Stimulated activated effector memory CD8-positive, alpha-beta T cell treated with anti-CD3 and anti-CD28 coated beads, Interleukin-12 subunit alpha, Interleukin-12 subunit beta, amount 100 ng/mL, for 72 hours (primary cell): ENCODE results near the gene PHF8.

Source experiments
- ATAC-seq: fragments of 150-1000 bp; cut with Tn5 transposase; 2 replicates; pipeline ENCODE4 v1.10.0; 2021
- DNase-seq, 2 donors: peaks; one replicate each; pipeline ENCODE4 v3.0.0; 2021 to 2022; ENCODE audit warnings: low spot score in 2 of 2
- H3K27ac Mint-ChIP-seq: one replicate; pipeline ENCODE4 v1.8.0; 2022; ENCODE audit warnings: mild to moderate bottlenecking, mixed read lengths
- H3K36me3 Mint-ChIP-seq: one replicate; pipeline ENCODE4 v1.8.0; 2022; ENCODE audit warnings: mild to moderate bottlenecking, mixed read lengths
- H3K4me1 Mint-ChIP-seq: one replicate; pipeline ENCODE4 v1.8.0; 2022; ENCODE audit warnings: mixed read lengths
- H3K4me3 Mint-ChIP-seq: one replicate; pipeline ENCODE4 v1.8.0; 2022; ENCODE audit warnings: mild to moderate bottlenecking, mixed read lengths
- H3K9me3 Mint-ChIP-seq: one replicate; pipeline ENCODE4 v1.8.0; 2022; ENCODE audit warnings: mixed read lengths

Gene PHF8

DNA sequence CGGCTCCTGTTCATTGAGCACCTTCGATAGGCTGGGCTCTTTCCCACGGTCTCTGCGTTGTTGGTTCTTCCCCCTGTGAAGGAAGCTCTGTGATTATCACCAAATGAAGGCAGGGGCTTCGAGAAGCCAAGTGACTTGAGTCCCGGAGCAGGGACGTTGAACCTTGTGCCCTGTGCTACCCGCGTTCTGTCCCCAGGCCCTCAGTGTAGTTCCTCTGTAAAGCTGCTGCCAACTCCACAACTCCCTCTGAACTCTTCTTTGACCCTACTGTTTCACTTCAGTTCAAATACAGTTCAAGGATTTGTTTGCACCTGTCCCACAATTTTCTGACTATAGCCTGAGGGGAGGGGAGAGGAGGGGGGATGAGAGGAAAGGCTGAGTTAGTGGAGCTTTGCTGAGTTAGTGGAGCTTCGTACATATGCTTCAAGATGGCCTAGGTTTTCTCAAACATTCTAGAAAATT lies 635 bp upstream of the PHF8 start:
- Mint-ChIP-seq H3K27ac (peak overlapping the region; percentile 98), H3K9me3 (no peaks in the 10 kb centered on the region), H3K36me3 (peaks cover 44% of the 10 kb centered on the region), H3K4me3 (peak overlapping the region; percentile 85), H3K4me1 (peaks cover 5% of the 10 kb centered on the region)
- ATAC-seq = no peak
- no peak for DNase-seq

DNA sequence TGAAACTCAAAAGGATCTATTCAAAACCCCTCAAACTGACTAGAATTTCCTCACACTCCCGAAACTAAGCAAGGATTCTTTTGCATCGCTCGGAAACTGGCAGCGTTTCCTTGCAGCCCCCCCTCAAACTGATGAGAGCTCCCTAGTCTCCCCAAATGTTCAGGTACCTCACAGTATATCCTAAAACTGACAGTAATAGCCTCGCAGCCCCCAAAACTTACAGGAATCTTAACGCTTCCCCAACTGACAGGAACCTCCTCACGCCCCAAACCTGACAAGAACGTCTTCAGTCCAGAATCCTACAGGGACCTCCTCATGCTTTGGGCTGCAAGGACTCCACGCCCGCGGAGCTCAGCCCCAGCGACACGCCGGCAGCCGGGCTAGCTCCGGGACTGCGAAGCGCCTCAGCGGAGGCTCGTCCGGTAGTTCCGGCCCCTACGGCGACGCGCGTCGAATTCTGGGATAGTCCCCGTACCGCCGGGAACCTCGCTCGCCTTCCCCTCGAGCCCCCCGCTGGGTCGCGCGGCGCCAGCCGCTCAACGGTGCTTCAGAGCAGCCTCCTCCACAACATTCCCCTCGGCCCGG lies 640 bp downstream of the PHF8 start:
- Mint-ChIP-seq H3K9me3 (no peaks in the 10 kb centered on the region), H3K4me3 (peak overlapping the region; percentile 85), H3K36me3 (peaks cover 57% of the 10 kb centered on the region), H3K4me1 (peaks cover 5% of the 10 kb centered on the region), H3K27ac (peak overlapping the region; percentile 98)
- ATAC-seq (peak; percentile 47), DNase-seq (no peak)

- ATAC-seq (no peak), DNase-seq (peak in 1 of 2 donors; percentile 49)
- Mint-ChIP-seq H3K4me1 (peaks cover 5% of the 10 kb centered on the region), H3K9me3 (no peaks in the 10 kb centered on the region), H3K27ac (peak overlapping the region; percentile 98), H3K36me3 (peaks cover 63% of the 10 kb centered on the region), H3K4me3 (peak overlapping the region; percentile 85)
Observed at GRCh38 chrX:54043056-54043455, 1.2 kb downstream of the PHF8 start.

DNA sequence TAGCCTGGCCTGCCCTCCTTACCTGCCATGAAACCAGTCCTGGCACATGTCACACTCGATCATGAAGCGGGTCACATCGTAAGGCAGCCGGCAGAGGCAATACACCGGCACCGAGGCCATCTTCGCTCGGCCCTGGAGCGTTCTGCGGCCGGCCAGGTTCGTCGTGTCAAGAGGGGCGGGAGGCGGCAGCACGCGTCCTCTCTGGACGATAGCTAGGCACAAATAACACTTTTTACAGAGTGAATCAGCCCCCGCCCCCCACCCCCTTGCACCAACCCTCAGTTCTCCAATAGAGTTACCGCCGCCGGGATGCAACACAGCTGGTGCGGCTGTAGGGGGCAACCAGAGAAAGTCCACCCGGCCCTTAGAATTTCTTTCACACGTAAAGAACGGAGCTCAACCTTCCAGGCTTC lies 1.7 kb downstream of the PHF8 start:
- Mint-ChIP-seq H3K4me1 (peaks cover 5% of the 10 kb centered on the region), H3K4me3 (peak overlapping the region; percentile 85), H3K36me3 (peaks cover 67% of the 10 kb centered on the region), H3K9me3 (no peaks in the 10 kb centered on the region), H3K27ac (peak overlapping the region; percentile 98)
- ATAC-seq (no peak), DNase-seq (peak; percentile 3 to 54)

DNA sequence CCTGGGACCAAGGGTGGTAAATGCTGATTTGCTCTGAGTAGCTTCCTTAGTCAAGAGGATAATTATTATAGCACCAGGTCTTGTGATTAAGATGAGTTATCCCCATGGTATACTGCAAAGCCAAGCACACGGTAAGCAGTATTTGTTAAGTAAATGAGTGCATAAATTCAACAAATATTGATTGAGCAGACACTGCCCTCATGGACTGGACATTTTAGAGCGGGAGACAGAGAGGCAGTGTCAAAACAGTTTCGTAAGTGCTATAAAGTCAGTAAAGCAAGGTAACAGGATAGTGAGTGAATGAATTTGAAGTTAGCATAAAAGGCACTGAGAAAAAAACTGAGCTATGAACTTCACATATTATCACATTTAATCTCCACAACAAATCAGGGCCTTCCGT lies 13.9 kb downstream of the PHF8 start:
- no peak for ATAC-seq
- H3K4me1 Mint-ChIP-seq = peaks cover 28% of the 10 kb centered on the region

DNA sequence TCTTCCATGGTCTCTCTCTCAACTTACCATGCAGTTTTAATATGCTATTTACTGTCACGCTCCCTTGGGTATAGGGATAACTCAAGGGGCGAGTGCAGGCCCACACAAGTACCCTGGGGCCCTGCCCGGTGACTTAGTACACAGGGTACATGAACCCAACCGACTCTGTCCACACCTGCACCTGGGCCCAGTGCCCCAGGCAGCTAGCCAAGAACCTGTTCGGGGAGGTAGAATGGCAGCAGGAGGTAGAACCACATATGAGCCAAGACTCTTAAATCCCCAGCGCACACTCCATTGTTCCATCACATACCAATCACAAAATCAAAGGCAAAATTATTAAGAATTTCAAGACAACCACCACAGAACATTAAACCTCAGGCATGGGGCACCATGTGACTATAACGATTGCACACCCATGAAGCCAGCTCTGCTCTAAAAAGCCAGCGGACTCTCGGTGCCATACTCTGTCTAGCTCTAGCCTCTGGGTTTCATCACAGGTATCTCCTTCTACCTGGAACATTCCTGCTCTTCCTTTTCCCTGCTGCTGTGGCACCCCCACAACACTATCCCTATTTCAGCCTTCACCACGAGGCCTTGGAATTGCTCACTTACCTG lies 14.6 kb downstream of the PHF8 start:
- H3K27ac Mint-ChIP-seq = peak overlapping the region; percentile 66
- peaks cover 30% of the 10 kb centered on the region for H3K4me1 Mint-ChIP-seq
- DNase-seq (no peak), ATAC-seq (no peak)
- H3K4me3 Mint-ChIP-seq = no peak overlapping the region
- H3K9me3 Mint-ChIP-seq = no peaks in the 10 kb centered on the region
- H3K36me3 Mint-ChIP-seq = peaks cover 87% of the 10 kb centered on the region

More for the DNA sequence above, 13.9 kb downstream of the PHF8 start:
- H3K36me3 Mint-ChIP-seq = peaks cover 90% of the 10 kb centered on the region
- no peak overlapping the region for H3K4me3 Mint-ChIP-seq
- no peak for DNase-seq
- no peaks in the 10 kb centered on the region for H3K9me3 Mint-ChIP-seq
- H3K27ac Mint-ChIP-seq = peak overlapping the region; percentile 66

GRCh38 chrX:54024350-54024749 lies 19.9 kb downstream of the PHF8 start:
- DNase-seq = no peak
- no peak overlapping the region for H3K4me3 Mint-ChIP-seq
- no peak for ATAC-seq
- peaks cover 9% of the 10 kb centered on the region for H3K4me1 Mint-ChIP-seq
- peaks cover 89% of the 10 kb centered on the region for H3K36me3 Mint-ChIP-seq
- H3K27ac Mint-ChIP-seq = no peak overlapping the region
- H3K9me3 Mint-ChIP-seq = no peaks in the 10 kb centered on the region

DNA sequence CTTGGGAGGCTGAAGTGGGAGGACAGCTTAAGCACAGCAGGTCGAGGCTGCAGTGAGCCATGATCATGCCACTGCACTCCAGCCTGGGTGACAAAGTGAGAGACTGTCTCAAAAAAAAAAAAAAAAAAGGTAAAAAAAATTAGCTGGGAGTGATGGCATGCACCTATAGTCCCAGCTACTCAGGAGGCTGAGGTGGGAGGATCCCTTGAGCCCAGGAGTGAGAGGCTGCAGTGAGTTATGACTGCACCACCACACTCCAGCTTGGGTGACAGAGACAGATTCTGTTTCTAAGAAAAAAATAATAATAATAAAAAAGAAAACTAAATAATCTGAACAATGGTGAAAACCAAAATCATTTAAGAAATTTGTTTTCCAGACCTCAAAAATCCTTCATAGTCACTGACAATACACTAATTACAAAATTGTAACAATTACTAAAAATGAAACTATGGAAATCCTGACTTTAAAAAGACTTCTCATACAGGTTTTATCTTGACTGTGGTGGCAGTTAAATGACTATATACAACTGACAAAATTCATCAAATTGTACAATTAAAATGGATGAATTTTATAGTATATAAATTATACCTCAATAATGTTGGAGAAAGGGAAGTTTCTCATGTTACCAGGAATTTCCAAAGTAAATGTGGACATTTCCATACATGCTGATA lies 31.3 kb downstream of the PHF8 start:
- peaks cover 98% of the 10 kb centered on the region for H3K36me3 Mint-ChIP-seq
- DNase-seq = no peak
- ATAC-seq = no peak
- H3K4me3 Mint-ChIP-seq = no peak overlapping the region
- H3K27ac Mint-ChIP-seq = no peak overlapping the region
- H3K9me3 Mint-ChIP-seq = no peaks in the 10 kb centered on the region
- no peaks in the 10 kb centered on the region for H3K4me1 Mint-ChIP-seq

DNA sequence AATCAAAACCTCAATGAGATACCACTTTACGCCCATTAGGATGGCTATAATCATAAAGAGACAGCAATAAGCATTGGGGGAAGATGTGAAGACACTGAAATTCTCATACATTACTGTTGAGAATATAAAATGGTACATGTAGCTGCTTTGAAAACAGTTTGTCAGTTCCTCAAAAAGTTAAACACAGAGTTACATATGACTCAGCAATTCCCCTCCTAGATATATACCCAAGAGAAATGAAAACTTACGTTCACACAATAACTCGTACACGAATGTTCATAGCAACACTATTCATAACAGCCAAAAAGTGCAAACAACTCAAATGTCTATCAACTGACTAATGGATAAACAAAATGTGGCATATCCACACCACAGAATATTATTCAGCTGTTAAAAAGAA lies 36.6 kb downstream of the PHF8 start:
- Mint-ChIP-seq H3K36me3 (peaks cover 92% of the 10 kb centered on the region), H3K4me1 (no peaks in the 10 kb centered on the region), H3K9me3 (no peaks in the 10 kb centered on the region), H3K27ac (no peak overlapping the region), H3K4me3 (no peak overlapping the region)
- ATAC-seq = no peak
- DNase-seq = no peak

- Mint-ChIP-seq H3K4me3 (no peak overlapping the region), H3K36me3 (peaks cover 91% of the 10 kb centered on the region), H3K27ac (no peak overlapping the region), H3K9me3 (no peaks in the 10 kb centered on the region), H3K4me1 (no peaks in the 10 kb centered on the region)
- ATAC-seq = no peak
- no peak for DNase-seq
Observed at GRCh38 chrX:53997724-53998123, 46.5 kb downstream of the PHF8 start.

DNA sequence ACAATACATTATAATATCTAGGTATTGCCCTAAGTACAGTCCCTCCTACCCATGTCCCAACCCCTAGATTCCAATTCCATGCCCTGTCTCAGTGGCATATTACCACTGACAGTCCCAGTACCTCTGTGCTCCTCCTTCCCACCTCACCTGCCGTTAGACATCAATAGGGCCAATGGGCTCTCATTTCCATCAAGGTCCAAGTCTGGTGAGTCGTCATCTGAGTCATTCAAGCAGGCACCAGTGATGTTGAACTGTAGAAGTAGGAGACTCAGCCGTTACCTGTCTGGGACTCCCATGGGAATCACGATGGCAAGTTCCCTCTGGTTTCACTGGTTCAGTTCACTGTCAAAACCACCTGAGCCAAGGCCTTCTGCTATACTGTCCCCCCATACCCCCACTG lies 51.7 kb downstream of the PHF8 start:
- Mint-ChIP-seq H3K36me3 (peaks cover 74% of the 10 kb centered on the region), H3K27ac (peak overlapping the region; percentile 67), H3K4me1 (no peaks in the 10 kb centered on the region), H3K9me3 (no peaks in the 10 kb centered on the region), H3K4me3 (no peak overlapping the region)
- ATAC-seq (no peak), DNase-seq (no peak)

DNA sequence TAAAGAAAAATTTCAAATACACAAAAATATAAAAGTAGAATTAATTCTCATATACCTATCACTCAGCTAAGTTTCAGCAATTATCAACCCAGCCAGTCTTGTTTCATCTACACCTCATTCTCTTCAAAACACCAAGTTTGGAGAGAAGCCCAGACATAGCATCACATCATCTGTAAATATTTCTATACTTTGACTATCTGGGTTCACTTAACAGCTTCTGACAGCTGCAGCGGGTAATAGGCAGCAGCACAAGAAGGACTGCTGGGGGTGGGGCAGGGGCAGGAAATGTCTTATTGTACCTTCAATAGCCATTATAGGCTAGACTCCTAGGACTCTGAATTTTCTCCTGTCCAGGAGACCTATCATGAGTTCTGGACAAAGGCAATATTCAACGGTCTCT lies 54.1 kb downstream of the PHF8 start:
- no peak for ATAC-seq
- no peaks in the 10 kb centered on the region for H3K9me3 Mint-ChIP-seq
- H3K4me1 Mint-ChIP-seq = no peaks in the 10 kb centered on the region
- no peak overlapping the region for H3K27ac Mint-ChIP-seq
- H3K4me3 Mint-ChIP-seq = no peak overlapping the region
- no peak for DNase-seq
- H3K36me3 Mint-ChIP-seq = peaks cover 76% of the 10 kb centered on the region

GRCh38 chrX:53984895-53985294 lies 59.4 kb downstream of the PHF8 start:
- Mint-ChIP-seq H3K27ac (peak overlapping the region; percentile 84), H3K36me3 (peaks cover 91% of the 10 kb centered on the region), H3K4me1 (no peaks in the 10 kb centered on the region), H3K9me3 (no peaks in the 10 kb centered on the region), H3K4me3 (no peak overlapping the region)
- DNase-seq (no peak), ATAC-seq (no peak)

- peaks cover 6% of the 10 kb centered on the region for H3K4me1 Mint-ChIP-seq
- H3K9me3 Mint-ChIP-seq = no peaks in the 10 kb centered on the region
- no peak overlapping the region for H3K4me3 Mint-ChIP-seq
- no peak overlapping the region for H3K27ac Mint-ChIP-seq
- peaks cover 89% of the 10 kb centered on the region for H3K36me3 Mint-ChIP-seq
- ATAC-seq (no peak), DNase-seq (no peak)
Observed at GRCh38 chrX:53974529-53974928, 69.7 kb downstream of the PHF8 start.

GRCh38 chrX:53969540-53969939 lies 74.7 kb downstream of the PHF8 start:
- Mint-ChIP-seq H3K27ac (no peak overlapping the region), H3K4me3 (no peak overlapping the region), H3K4me1 (peaks cover 6% of the 10 kb centered on the region), H3K36me3 (peaks cover 70% of the 10 kb centered on the region), H3K9me3 (no peaks in the 10 kb centered on the region)
- ATAC-seq (no peak), DNase-seq (no peak)

- DNase-seq = no peak
- no peak for ATAC-seq
- H3K9me3 Mint-ChIP-seq = no peaks in the 10 kb centered on the region
- H3K36me3 Mint-ChIP-seq = peaks cover 61% of the 10 kb centered on the region
- H3K27ac Mint-ChIP-seq = no peak overlapping the region
- no peak overlapping the region for H3K4me3 Mint-ChIP-seq
- no peaks in the 10 kb centered on the region for H3K4me1 Mint-ChIP-seq
Observed at GRCh38 chrX:53950130-53950733, 94.0 kb downstream of the PHF8 start.
